ENCODE measurements around the gene ENPEP. TPM values are rescaled to one million over a fixed set of nuclear protein-coding genes. Genes with fewer than 3 reads are reported as not detected.
"Not testable (repeated sequence)": the region's sequence is repeated elsewhere in the genome, so short reads cannot be mapped to it uniquely, and the experiment has no call there.

Gene ENPEP
- total RNA-seq, 1 donor from 2014 or later: 1.7 TPM

- DNase-seq (ENCODE audit: low spot score in 2 of 2): no peak
- Histone ChIP-seq H3K27ac (no peak overlapping the region), H3K36me3 (no peaks in the 10 kb centered on the region), H3K27me3 (no peaks in the 10 kb centered on the region), H3K4me3 (no peak overlapping the region), H3K4me1 (no peaks in the 10 kb centered on the region), H3K9me3 (no peaks in the 10 kb centered on the region)
- TF ChIP-seq CTCF (IDR thresholded peaks at IDR 0.05): no peak
- intact Hi-C loops (cut with DNase I): no loop called here
Observed at GRCh38 chr4:110543577-110543976, 67.6 kb downstream of the ENPEP start.

- H3K27ac ChIP-seq: no peak overlapping the region
- DNase-seq (ENCODE audit: low spot score in 2 of 2): no peak
- no peaks in the 10 kb centered on the region for H3K27me3 ChIP-seq
- no peak overlapping the region for H3K4me3 ChIP-seq
- no peak for TF ChIP-seq CTCF (IDR thresholded peaks at IDR 0.05)
- intact Hi-C loops (cut with DNase I): no loop called here
- H3K36me3 ChIP-seq: no peaks in the 10 kb centered on the region
- H3K9me3 ChIP-seq: no peaks in the 10 kb centered on the region
- no peaks in the 10 kb centered on the region for H3K4me1 ChIP-seq
Observed at GRCh38 chr4:110544594-110544993, 68.6 kb downstream of the ENPEP start.

GRCh38 chr4:110550260-110550659 lies 74.3 kb downstream of the ENPEP start:
- Histone ChIP-seq H3K27ac (no peak overlapping the region), H3K4me3 (no peak overlapping the region), H3K27me3 (no peaks in the 10 kb centered on the region), H3K4me1 (no peaks in the 10 kb centered on the region), H3K36me3 (no peaks in the 10 kb centered on the region), H3K9me3 (no peaks in the 10 kb centered on the region)
- intact Hi-C loops (cut with DNase I): no loop called here
- TF ChIP-seq CTCF (IDR thresholded peaks at IDR 0.05): no peak
- DNase-seq (ENCODE audit: low spot score in 2 of 2): no peak

GRCh38 chr4:110553197-110553596 lies 77.2 kb downstream of the ENPEP start:
- intact Hi-C loops (cut with DNase I): no loop called here
- no peak for TF ChIP-seq CTCF (IDR thresholded peaks at IDR 0.05)
- Histone ChIP-seq H3K4me3 (no peak overlapping the region), H3K27me3 (no peaks in the 10 kb centered on the region), H3K4me1 (no peaks in the 10 kb centered on the region), H3K9me3 (no peaks in the 10 kb centered on the region), H3K27ac (no peak overlapping the region), H3K36me3 (no peaks in the 10 kb centered on the region)
- DNase-seq (ENCODE audit: low spot score in 2 of 2): no peak

- no peaks in the 10 kb centered on the region for H3K9me3 ChIP-seq
- intact Hi-C loops (cut with DNase I): no loop called here
- H3K27me3 ChIP-seq: no peaks in the 10 kb centered on the region
- TF ChIP-seq CTCF (IDR thresholded peaks at IDR 0.05): no peak
- H3K36me3 ChIP-seq: no peaks in the 10 kb centered on the region
- no peak overlapping the region for H3K4me3 ChIP-seq
- no peak for DNase-seq (ENCODE audit: low spot score in 2 of 2)
- H3K27ac ChIP-seq: no peak overlapping the region
- no peaks in the 10 kb centered on the region for H3K4me1 ChIP-seq
Observed at GRCh38 chr4:110567214-110567613, 91.3 kb downstream of the ENPEP start.

GRCh38 chr4:110576696-110577095 lies 100.7 kb downstream of the ENPEP start:
- H3K4me1 ChIP-seq; H3K9me3 ChIP-seq; DNase-seq (ENCODE audit: low spot score in 2 of 2); H3K36me3 ChIP-seq; H3K27me3 ChIP-seq; H3K4me3 ChIP-seq; H3K27ac ChIP-seq; intact Hi-C loops (cut with DNase I): not testable (repeated sequence)

Data from ascending aorta (tissue), 2 donors.